Fibroblast of lung (primary cell): ENCODE results near the gene SHPK.

Source experiments
- CTCF ChIP-seq, 2 donors: IDR thresholded peaks in 1 of 2; conservative IDR thresholded peaks in 1 of 2; 1 replicate in 1 of 2; 2 replicates in 1 of 2; pipeline ENCODE4 v1.5.1; 2011 to 2012; ENCODE audit warnings: low read length in 2 of 2, control low read depth in 1 of 2, inconsistent platforms in 1 of 2, low read depth in 1 of 2, mild to moderate bottlenecking in 1 of 2
- EZH2 ChIP-seq: IDR thresholded peaks from 2 replicates; pipeline ENCODE4 v1.5.1; 2012; ENCODE audit warnings: low read length, control low read depth, mild to moderate bottlenecking; ENCODE audit errors: missing control alignments

DNA sequence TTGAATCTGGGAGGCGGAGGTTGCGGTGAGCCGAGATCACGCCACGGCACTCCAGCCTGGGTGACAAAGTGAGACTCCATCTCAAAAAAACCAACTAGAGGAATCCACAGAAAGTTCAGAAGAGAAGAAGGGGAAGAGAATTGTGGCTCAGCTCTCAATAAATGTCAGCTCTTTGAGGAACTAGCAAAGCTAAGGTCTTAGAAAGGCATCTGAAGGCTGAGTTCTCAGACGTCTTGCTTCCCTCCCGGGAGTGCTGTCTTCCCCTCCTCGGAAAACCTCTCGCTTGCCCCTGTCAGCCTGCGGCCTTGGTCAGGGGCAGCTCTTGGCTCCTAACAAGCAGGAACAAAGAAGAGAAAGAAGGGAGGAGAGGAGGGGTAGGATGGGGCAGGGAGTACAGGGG lies 5.3 kb downstream of the SHPK start:
- no peak for TF ChIP-seq EZH2
- no peak for TF ChIP-seq CTCF (conservative IDR thresholded peaks at IDR 0.05 in 1 of 2, IDR thresholded peaks at IDR 0.05 in 1 of 2; ENCODE audit: low read depth in 1 of 2, low read length in 2 of 2)
